ENCODE results near the gene TMEM181. TPM values are rescaled to one million over a fixed set of nuclear protein-coding genes. Genes with fewer than 3 reads are reported as not detected.

TMEM181 gene
- total and polyA plus RNA-seq, 2 of the 13 experiments (the other 11 are each of a cell fraction or from before 2014, with no cell fraction given) = 59.1 to 108 TPM

GRCh38 chr6:158627940-158628211 lies 68.0 kb downstream of the TMEM181 start:
- ATAC-seq = no peak
- Histone ChIP-seq H3K9me3 (ENCODE audit: low read length) (no peaks in the 10 kb centered on the region), H3K36me3 (replicated peaks in 1 of 2; ENCODE audit: control insufficient read depth in 1 of 2, insufficient read depth in 2 of 2, low read length in 2 of 2) (peaks cover 71 to 97% of the 10 kb centered on the region in 2 experiments), H3K27ac (ENCODE audit: extremely low read length, insufficient read depth, low read length) (no peak overlapping the region), H3K4me3 (replicated peaks in 1 of 3; ENCODE audit: insufficient read depth in 1 of 3, low read depth in 2 of 3, low read length in 3 of 3) (no peak overlapping the region), H3K4me1 (ENCODE audit: insufficient read depth, low read length) (peaks cover 56% of the 10 kb centered on the region), H3K27me3 (ENCODE audit: control insufficient read depth in 1 of 2, insufficient read depth in 2 of 2, low read length in 2 of 2) (no peaks in the 10 kb centered on the region), H4K20me1 (ENCODE audit: insufficient read depth, low read length) (peaks cover 29% of the 10 kb centered on the region), H3K79me2 (ENCODE audit: insufficient read depth, low read length) (no peaks in the 10 kb centered on the region), H3K4me2 (ENCODE audit: low read depth, low read length) (no peak overlapping the region), H2AFZ (ENCODE audit: low read length) (no peak overlapping the region), H3K9ac (ENCODE audit: insufficient read depth, low read depth, low read length) (no peak overlapping the region)
- 95% methylated on average over 9 of the region's 9 CpGs for WGBS (ENCODE audit: low lambda C conversion rate)
- BruUV-seq (replicated peaks) = no TSS peak
- in situ Hi-C loops (cut with HindIII; ENCODE audit: extremely low pct_ligation_motif_present, low pct_unique_long_range_greater_than_20kb) (no loop called here), intact Hi-C loops (cut with micrococcal nuclease; ENCODE audit: unreplicated experiment) (no loop called here)
- ChIA-PET CTCF (ENCODE audit: low intra/inter-chr PET ratio, low total read pairs) (no interaction called here), POLR2A (interaction anchor here (0.5 kb wide), 1 partner anchor 541 kb away, joined by 3 read pairs; no protein-coding TSS in a partner anchor)
- DNase-seq (ENCODE audit: low spot score) = no peak
- no peak for FAIRE-seq
- TF ChIP-seq ZFP36L1 (CRISPR knock-in tag; IDR thresholded peaks at IDR 0.05) = no peak
- TF ChIP-seq REXO4 (CRISPR knock-in tag; IDR thresholded peaks at IDR 0.05; ENCODE audit: borderline replicate concordance) = no peak
- TF ChIP-seq CCAR2 (optimal IDR thresholded peaks at IDR 0.05; ENCODE audit: low read depth, low read length) = no peak
- no peak for TF ChIP-seq NCOA2 (CRISPR knock-in tag; IDR thresholded peaks at IDR 0.05)
- TF ChIP-seq YEATS2 (CRISPR knock-in tag; IDR thresholded peaks at IDR 0.05; ENCODE audit: borderline replicate concordance) = no peak
- TF ChIP-seq NFIC (IDR thresholded peaks at IDR 0.05; ENCODE audit: low read length) = no peak
- no peak for TF ChIP-seq ETV5 (CRISPR knock-in tag; IDR thresholded peaks at IDR 0.05; ENCODE audit: borderline replicate concordance)
- no peak for TF ChIP-seq ZNF337 (CRISPR knock-in tag; IDR thresholded peaks at IDR 0.05; ENCODE audit: borderline replicate concordance, low read depth)
- TF ChIP-seq RBM39 (IDR thresholded peaks at IDR 0.05; ENCODE audit: low read depth, low read length, poor library complexity, severe bottlenecking) = no peak

GRCh38 chr6:158628542-158628941 lies 68.7 kb downstream of the TMEM181 start:
- Histone ChIP-seq H2AFZ (ENCODE audit: low read length) (no peak overlapping the region), H3K9me3 (ENCODE audit: low read length) (no peaks in the 10 kb centered on the region), H3K79me2 (ENCODE audit: insufficient read depth, low read length) (no peaks in the 10 kb centered on the region), H3K27me3 (ENCODE audit: control insufficient read depth in 1 of 2, insufficient read depth in 2 of 2, low read length in 2 of 2) (no peaks in the 10 kb centered on the region), H3K4me3 (replicated peaks in 1 of 3; ENCODE audit: insufficient read depth in 1 of 3, low read depth in 2 of 3, low read length in 3 of 3) (no peak overlapping the region), H3K36me3 (replicated peaks in 1 of 2; ENCODE audit: control insufficient read depth in 1 of 2, insufficient read depth in 2 of 2, low read length in 2 of 2) (peaks cover 74 to 96% of the 10 kb centered on the region in 2 experiments), H3K4me1 (ENCODE audit: insufficient read depth, low read length) (peaks cover 56% of the 10 kb centered on the region), H4K20me1 (ENCODE audit: insufficient read depth, low read length) (peaks cover 29% of the 10 kb centered on the region), H3K9ac (ENCODE audit: insufficient read depth, low read depth, low read length) (no peak overlapping the region), H3K4me2 (ENCODE audit: low read depth, low read length) (no peak overlapping the region), H3K27ac (ENCODE audit: extremely low read length, insufficient read depth, low read length) (peak overlapping the region; percentile 24)
- POLR2A ChIA-PET = no interaction called here
- 88% methylated on average over 6 of the region's 17 CpGs for WGBS (ENCODE audit: low lambda C conversion rate)
- FAIRE-seq (no peak), ATAC-seq (peak; percentile 14), DNase-seq (ENCODE audit: low spot score) (no peak)
- intact Hi-C loops (cut with micrococcal nuclease; ENCODE audit: unreplicated experiment) = no loop called here
- CTCF ChIA-PET (ENCODE audit: low intra/inter-chr PET ratio, low total read pairs) = interaction anchor here (1.5 kb wide), 1 partner anchor 63 kb away, joined by 7 read pairs; no protein-coding TSS in a partner anchor
- in situ Hi-C loops (cut with HindIII; ENCODE audit: extremely low pct_ligation_motif_present, low pct_unique_long_range_greater_than_20kb) = no loop called here
- no TSS peak for BruUV-seq (replicated peaks)
- no peak for TF ChIP-seq ZNF816 (CRISPR knock-in tag; IDR thresholded peaks at IDR 0.05; ENCODE audit: borderline replicate concordance)
- TF ChIP-seq, protein P1, sequence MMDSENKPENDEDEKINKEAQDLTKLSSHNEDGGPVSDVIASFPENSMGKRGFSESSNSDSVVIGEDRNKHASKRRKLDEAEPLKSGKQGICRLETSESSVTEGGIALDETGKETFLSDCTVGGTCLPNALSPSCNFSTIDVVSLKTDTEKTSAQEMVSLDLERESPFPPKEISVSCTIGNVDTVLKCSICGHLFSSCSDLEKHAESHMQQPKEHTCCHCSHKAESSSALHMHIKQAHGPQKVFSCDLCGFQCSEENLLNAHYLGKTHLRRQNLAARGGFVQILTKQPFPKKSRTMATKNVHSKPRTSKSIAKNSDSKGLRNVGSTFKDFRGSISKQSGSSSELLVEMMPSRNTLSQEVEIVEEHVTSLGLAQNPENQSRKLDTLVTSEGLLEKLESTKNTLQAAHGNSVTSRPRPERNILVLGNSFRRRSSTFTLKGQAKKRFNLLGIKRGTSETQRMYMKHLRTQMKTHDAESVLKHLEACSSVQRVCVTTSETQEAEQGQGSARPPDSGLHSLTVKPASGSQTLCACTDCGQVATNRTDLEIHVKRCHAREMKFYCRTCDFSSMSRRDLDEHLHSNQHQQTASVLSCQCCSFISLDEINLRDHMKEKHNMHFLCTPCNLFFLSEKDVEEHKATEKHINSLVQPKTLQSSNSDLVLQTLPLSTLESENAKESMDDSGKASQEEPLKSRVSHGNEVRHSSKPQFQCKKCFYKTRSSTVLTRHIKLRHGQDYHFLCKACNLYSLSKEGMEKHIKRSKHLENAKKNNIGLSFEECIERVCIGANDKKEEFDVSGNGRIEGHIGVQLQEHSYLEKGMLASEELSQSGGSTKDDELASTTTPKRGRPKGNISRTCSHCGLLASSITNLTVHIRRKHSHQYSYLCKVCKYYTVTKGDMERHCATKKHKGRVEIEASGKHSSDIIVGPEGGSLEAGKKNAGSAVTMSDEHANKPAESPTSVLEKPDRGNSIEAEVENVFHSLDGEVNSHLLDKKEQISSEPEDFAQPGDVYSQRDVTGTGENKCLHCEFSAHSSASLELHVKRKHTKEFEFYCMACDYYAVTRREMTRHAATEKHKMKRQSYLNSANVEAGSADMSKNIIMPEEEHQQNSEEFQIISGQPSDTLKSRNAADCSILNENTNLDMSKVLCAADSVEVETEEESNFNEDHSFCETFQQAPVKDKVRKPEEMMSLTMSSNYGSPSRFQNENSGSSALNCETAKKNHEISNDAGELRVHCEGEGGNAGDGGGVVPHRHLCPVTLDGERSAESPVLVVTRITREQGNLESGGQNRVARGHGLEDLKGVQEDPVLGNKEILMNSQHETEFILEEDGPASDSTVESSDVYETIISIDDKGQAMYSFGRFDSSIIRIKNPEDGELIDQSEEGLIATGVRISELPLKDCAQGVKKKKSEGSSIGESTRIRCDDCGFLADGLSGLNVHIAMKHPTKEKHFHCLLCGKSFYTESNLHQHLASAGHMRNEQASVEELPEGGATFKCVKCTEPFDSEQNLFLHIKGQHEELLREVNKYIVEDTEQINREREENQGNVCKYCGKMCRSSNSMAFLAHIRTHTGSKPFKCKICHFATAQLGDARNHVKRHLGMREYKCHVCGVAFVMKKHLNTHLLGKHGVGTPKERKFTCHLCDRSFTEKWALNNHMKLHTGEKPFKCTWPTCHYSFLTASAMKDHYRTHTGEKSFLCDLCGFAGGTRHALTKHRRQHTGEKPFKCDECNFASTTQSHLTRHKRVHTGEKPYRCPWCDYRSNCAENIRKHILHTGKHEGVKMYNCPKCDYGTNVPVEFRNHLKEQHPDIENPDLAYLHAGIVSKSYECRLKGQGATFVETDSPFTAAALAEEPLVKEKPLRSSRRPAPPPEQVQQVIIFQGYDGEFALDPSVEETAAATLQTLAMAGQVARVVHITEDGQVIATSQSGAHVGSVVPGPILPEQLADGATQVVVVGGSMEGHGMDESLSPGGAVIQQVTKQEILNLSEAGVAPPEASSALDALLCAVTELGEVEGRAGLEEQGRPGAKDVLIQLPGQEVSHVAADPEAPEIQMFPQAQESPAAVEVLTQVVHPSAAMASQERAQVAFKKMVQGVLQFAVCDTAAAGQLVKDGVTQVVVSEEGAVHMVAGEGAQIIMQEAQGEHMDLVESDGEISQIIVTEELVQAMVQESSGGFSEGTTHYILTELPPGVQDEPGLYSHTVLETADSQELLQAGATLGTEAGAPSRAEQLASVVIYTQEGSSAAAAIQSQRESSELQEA (CRISPR knock-in tag; IDR thresholded peaks at IDR 0.05; ENCODE audit: not compliant biosample characterization) = no peak
- 0 out of 2 replicates have a peak, but pooled peaks have one; percentile 14 for TF ChIP-seq SALL1 (CRISPR knock-in tag; IDR thresholded peaks at IDR 0.05)

Measured in HepG2 (cell line).